ENCODE data around the gene IGFL4.

- no peak for TF ChIP-seq EZH2 (optimal IDR thresholded peaks at IDR 0.05; ENCODE audit: low read depth, low read length)
- TF ChIP-seq, protein P1, sequence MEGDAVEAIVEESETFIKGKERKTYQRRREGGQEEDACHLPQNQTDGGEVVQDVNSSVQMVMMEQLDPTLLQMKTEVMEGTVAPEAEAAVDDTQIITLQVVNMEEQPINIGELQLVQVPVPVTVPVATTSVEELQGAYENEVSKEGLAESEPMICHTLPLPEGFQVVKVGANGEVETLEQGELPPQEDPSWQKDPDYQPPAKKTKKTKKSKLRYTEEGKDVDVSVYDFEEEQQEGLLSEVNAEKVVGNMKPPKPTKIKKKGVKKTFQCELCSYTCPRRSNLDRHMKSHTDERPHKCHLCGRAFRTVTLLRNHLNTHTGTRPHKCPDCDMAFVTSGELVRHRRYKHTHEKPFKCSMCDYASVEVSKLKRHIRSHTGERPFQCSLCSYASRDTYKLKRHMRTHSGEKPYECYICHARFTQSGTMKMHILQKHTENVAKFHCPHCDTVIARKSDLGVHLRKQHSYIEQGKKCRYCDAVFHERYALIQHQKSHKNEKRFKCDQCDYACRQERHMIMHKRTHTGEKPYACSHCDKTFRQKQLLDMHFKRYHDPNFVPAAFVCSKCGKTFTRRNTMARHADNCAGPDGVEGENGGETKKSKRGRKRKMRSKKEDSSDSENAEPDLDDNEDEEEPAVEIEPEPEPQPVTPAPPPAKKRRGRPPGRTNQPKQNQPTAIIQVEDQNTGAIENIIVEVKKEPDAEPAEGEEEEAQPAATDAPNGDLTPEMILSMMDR (IDR thresholded peaks at IDR 0.05; ENCODE audit: low read length) = no peak
- no peak for TF ChIP-seq EZH2phosphoT487 (IDR thresholded peaks at IDR 0.05; ENCODE audit: low read length)
Measured at GRCh38 chr19:46032597-46033025, 8.2 kb downstream of the IGFL4 start.

All from MM.1S (cell line).